Fibroblast of lung (primary cell): Measurements from ENCODE around the gene TRRAP. TPM values are rescaled to one million over a fixed set of nuclear protein-coding genes. Genes with fewer than 3 reads are reported as not detected.
A peak's percentile ranks its signal among the peaks of the same experiment; 100 is the strongest.
"Not testable (repeated sequence)": the region's sequence is repeated elsewhere in the genome, so short reads cannot be mapped to it uniquely, and the experiment has no call there.

ENCODE experiments used
- DNase-seq, 2 donors: peaks; one replicate each; pipeline versions ENCODE4 v3.0.0 to v3.0.0-alpha.2; 2010; ENCODE audit warnings: low read depth in 2 of 2
- H2AFZ ChIP-seq: 2 replicates; pipeline ENCODE4 v1.5.1; 2012; ENCODE audit warnings: low read length, control low read depth, inconsistent platforms
- H3K27ac ChIP-seq: 2 replicates; pipeline ENCODE4 v1.5.1; 2011; ENCODE audit warnings: low read length, control low read depth; ENCODE audit not compliant: insufficient read depth
- H3K27me3 ChIP-seq: 2 replicates; pipeline ENCODE4 v1.5.1; 2011; ENCODE audit warnings: mild to moderate bottlenecking, low read length; ENCODE audit not compliant: control insufficient read depth, insufficient read depth
- H3K36me3 ChIP-seq: 2 replicates; pipeline ENCODE4 v1.5.1; 2011; ENCODE audit warnings: low read length; ENCODE audit not compliant: control insufficient read depth, insufficient read depth
- H3K4me1 ChIP-seq: 2 replicates; pipeline ENCODE4 v1.5.1; 2011; ENCODE audit warnings: low read length; ENCODE audit not compliant: control insufficient read depth, insufficient read depth; ENCODE audit errors: extremely low read depth
- H3K4me2 ChIP-seq: 2 replicates; pipeline ENCODE4 v1.5.1; 2011; ENCODE audit warnings: low read length, control low read depth; ENCODE audit not compliant: insufficient read depth; ENCODE audit errors: extremely low read depth
- H3K4me3 ChIP-seq, 4 experiments: fragments of 200-600 bp in 1 of 4; sonication (generic) in 1 of 4; replicated peaks in 1 of 4; 2 replicates each; pipeline ENCODE4 v1.5.1; 2011 to 2016; ENCODE audit warnings: low read length in 4 of 4, low read depth in 3 of 4, mild to moderate bottlenecking in 3 of 4, control low read depth in 2 of 4, inconsistent platforms in 1 of 4, mixed read lengths in 1 of 4; ENCODE audit not compliant: insufficient read depth in 1 of 4; ENCODE audit errors: control extremely low read depth in 1 of 4
- H3K79me2 ChIP-seq: 2 replicates; pipeline ENCODE4 v1.5.1; 2012; ENCODE audit warnings: mild to moderate bottlenecking, low read length, inconsistent platforms; ENCODE audit not compliant: control insufficient read depth, insufficient read depth
- H3K9ac ChIP-seq: 2 replicates; pipeline ENCODE4 v1.5.1; 2011; ENCODE audit warnings: mild to moderate bottlenecking, low read length, control low read depth; ENCODE audit not compliant: insufficient read depth
- H3K9me3 ChIP-seq: 2 replicates; pipeline ENCODE4 v1.5.1; 2012; ENCODE audit warnings: low read depth, low read length; ENCODE audit not compliant: control insufficient read depth, insufficient read depth
- H4K20me1 ChIP-seq: 2 replicates; pipeline ENCODE4 v1.5.1; 2011; ENCODE audit warnings: low read length; ENCODE audit not compliant: control insufficient read depth, insufficient read depth; ENCODE audit errors: extremely low read depth
- EZH2 ChIP-seq: IDR thresholded peaks from 2 replicates; pipeline ENCODE4 v1.5.1; 2012; ENCODE audit warnings: low read length, control low read depth, mild to moderate bottlenecking; ENCODE audit errors: missing control alignments
- polyA plus RNA-seq, 2 donors: library from polyadenylated mRNA; depleted of rRNA in 1 of 2; stranded (reverse) in 1 of 2; unstranded in 1 of 2; fragments of >200 nt; gene quantifications; 2 replicates each; pipeline ENCODE4 v1.2.1, GENCODE V29; 2011 to 2012; ENCODE audit warnings: missing spikeins in 1 of 2
- total RNA-seq: library from RNA; depleted of rRNA; stranded (reverse); fragments of >200 nt; gene quantifications from 2 replicates; pipeline ENCODE4 v1.2.1, GENCODE V29; 2014
- TF ChIP-seq, protein P1 (sequence below), 2 donors: IDR thresholded peaks in 1 of 2; conservative IDR thresholded peaks in 1 of 2; 1 replicate in 1 of 2; 2 replicates in 1 of 2; pipeline ENCODE4 v1.5.1; 2011 to 2012; ENCODE audit warnings: low read length in 2 of 2, control low read depth in 1 of 2, inconsistent platforms in 1 of 2, low read depth in 1 of 2, mild to moderate bottlenecking in 1 of 2

Gene TRRAP
- total and polyA plus RNA-seq, 2 donors (not counting 1 experiment from before 2014, with no cell fraction given), result 11.3 to 20.6 TPM

DNA sequence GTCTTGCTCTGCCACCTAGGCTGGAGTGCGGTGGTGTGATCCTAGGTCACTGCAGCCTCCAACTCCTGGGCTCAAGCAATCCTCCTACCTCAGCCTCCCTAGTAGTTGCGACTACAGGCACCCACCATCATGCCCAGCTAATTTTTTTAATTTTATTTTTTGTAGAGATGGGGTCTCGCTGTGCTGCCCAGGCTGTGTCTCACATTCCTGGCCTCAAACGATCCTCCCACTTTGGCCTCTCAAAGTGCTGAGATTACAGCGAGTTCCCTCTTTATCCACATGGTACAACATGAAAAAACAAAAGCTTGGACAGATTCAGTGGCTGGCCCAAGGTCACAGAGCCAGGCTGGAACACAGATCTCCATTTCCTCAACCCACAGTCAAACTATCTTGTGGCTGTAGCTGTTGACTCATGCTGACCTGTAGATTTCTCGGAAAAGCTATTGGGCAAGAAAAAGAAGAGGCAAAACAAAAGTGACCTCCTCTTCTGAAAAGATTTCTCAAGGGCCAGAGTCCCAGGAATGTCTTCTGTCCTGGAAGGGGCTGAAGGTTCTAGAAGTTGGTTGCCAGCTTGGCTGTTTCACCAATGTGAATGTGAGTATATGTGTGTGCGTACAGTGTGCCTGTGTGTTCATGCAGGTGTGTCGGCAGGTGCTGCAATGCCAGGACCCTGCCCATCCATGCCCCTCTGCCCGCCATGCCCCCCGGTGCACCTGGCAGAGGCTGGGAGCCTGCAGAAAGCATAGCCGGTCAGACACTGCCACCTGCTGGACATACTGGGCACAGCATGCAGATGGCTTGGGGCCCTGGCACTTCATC is 36.9 kb upstream of the TRRAP start:
- H3K4me2 ChIP-seq, result no peak overlapping the region
- no peak overlapping the region for H3K4me3 ChIP-seq
- H3K27me3 ChIP-seq, result no peaks in the 10 kb centered on the region
- TF ChIP-seq EZH2, result no peak
- TF ChIP-seq, protein P1, sequence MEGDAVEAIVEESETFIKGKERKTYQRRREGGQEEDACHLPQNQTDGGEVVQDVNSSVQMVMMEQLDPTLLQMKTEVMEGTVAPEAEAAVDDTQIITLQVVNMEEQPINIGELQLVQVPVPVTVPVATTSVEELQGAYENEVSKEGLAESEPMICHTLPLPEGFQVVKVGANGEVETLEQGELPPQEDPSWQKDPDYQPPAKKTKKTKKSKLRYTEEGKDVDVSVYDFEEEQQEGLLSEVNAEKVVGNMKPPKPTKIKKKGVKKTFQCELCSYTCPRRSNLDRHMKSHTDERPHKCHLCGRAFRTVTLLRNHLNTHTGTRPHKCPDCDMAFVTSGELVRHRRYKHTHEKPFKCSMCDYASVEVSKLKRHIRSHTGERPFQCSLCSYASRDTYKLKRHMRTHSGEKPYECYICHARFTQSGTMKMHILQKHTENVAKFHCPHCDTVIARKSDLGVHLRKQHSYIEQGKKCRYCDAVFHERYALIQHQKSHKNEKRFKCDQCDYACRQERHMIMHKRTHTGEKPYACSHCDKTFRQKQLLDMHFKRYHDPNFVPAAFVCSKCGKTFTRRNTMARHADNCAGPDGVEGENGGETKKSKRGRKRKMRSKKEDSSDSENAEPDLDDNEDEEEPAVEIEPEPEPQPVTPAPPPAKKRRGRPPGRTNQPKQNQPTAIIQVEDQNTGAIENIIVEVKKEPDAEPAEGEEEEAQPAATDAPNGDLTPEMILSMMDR (conservative IDR thresholded peaks at IDR 0.05 in 1 of 2, IDR thresholded peaks at IDR 0.05 in 1 of 2; ENCODE audit: low read depth in 1 of 2, low read length in 2 of 2), result peak; percentile 98
- no peaks in the 10 kb centered on the region for H3K9me3 ChIP-seq
- H3K79me2 ChIP-seq, result no peaks in the 10 kb centered on the region
- peaks cover 11% of the 10 kb centered on the region for H3K4me1 ChIP-seq
- no peaks in the 10 kb centered on the region for H3K36me3 ChIP-seq
- H3K9ac ChIP-seq, result no peak overlapping the region
- no peak overlapping the region for H2AFZ ChIP-seq
- no peaks in the 10 kb centered on the region for H4K20me1 ChIP-seq
- no peak overlapping the region for H3K27ac ChIP-seq
- DNase-seq, result peak; percentile 84 to 87

DNA sequence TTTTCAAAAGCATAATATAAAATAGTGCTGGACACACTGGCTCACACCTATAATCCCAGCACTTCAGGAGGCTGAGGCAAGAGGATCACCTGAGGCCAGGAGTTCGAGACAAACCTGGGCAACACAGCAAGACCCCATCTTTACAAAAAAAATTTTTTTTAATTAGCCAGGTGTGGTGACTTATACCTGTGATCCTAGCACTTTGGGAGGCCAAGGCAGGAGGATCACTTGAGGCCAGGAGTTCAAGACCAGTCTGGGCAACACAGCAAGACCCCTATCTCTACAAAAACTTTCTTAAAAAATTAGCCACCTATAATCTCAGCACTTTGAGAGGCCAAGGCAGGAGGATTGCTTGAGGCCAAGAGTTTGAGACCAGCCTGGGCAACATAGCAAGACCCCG is 35.8 kb upstream of the TRRAP start:
- H3K9me3 ChIP-seq, H3K27me3 ChIP-seq, H3K4me3 ChIP-seq: not testable (repeated sequence)

DNA sequence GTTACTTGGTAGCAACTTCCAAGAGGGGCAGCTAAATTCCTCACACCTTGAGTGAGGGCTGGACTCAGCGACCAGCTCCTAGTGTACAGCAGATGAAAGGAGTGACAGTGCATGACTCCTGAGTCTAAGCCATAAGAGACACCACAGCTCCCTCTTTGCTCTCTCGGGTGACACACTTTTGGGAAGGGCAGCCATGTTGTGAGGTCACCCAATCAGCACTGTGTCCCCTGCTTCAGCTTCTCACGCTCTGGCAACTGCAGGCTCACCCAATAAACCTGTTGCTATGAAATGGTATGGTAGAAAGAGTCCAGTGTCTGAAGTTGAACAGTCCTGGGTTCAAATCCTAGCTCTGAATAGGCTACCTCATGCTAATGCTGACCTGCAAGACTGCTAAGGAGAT is 29.4 kb upstream of the TRRAP start:
- peaks cover 6% of the 10 kb centered on the region for H3K4me1 ChIP-seq
- no peaks in the 10 kb centered on the region for H3K27me3 ChIP-seq
- H3K9me3 ChIP-seq, result no peaks in the 10 kb centered on the region
- no peaks in the 10 kb centered on the region for H3K79me2 ChIP-seq
- TF ChIP-seq, protein P1 (conservative IDR thresholded peaks at IDR 0.05 in 1 of 2, IDR thresholded peaks at IDR 0.05 in 1 of 2; ENCODE audit: low read depth in 1 of 2, low read length in 2 of 2), result no peak
- TF ChIP-seq EZH2, result no peak
- no peaks in the 10 kb centered on the region for H4K20me1 ChIP-seq
- no peak overlapping the region for H2AFZ ChIP-seq
- H3K4me3 ChIP-seq, result no peak overlapping the region
- H3K27ac ChIP-seq, result no peak overlapping the region
- H3K36me3 ChIP-seq, result no peaks in the 10 kb centered on the region
- H3K9ac ChIP-seq, result no peak overlapping the region
- no peak overlapping the region for H3K4me2 ChIP-seq
- no peak for DNase-seq

More for the DNA sequence above, 35.8 kb upstream of the TRRAP start:
- H3K27ac ChIP-seq, DNase-seq, H3K4me2 ChIP-seq, H3K36me3 ChIP-seq, H3K9ac ChIP-seq, H2AFZ ChIP-seq, H4K20me1 ChIP-seq, H3K79me2 ChIP-seq: not testable (repeated sequence)
- H3K4me1 ChIP-seq, result peaks cover 11% of the 10 kb centered on the region
